Measurements from ENCODE around the gene ITGA11.

ITGA11 gene

DNA sequence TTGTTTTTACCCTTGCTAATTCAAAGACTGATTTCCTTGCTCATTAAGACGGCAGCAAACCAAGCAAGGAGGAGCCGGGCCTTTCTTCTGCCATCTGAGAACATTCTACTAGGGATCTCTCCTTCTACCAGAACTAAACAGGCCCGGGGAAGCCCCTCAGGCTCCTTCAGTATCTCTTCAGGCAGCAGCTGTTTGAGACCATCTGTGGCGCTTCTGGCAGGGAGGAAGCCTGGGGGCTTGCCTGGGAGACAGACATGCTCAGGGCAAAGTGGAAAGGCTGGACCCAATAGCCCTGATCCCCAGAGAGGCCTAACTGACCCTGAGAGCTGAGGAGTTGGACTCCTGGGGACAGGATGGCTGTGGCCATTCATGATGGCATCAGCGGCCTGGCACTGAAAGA lies 86.5 kb downstream of the ITGA11 start:
- DNase-seq = no peak

DNA sequence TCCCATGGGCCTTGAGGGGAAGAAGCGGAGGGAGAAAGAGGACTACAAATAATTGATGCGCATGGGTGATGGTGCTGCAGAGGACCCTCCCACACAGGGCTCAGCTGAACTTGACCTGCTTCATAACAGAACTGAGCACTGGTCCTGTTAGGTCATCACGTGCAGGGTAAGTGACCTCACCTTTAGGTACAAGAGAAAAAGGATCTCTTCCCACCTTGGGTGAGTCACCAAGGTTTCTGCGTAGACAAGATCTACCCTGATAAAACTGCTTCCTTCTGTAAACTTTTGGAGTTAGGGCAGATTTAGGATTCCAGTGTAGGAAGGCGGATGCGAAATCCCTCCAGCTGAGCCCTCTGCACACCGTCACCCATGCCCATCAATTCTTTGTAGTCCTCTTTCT lies 87.4 kb downstream of the ITGA11 start:
- no peak for DNase-seq

DNA sequence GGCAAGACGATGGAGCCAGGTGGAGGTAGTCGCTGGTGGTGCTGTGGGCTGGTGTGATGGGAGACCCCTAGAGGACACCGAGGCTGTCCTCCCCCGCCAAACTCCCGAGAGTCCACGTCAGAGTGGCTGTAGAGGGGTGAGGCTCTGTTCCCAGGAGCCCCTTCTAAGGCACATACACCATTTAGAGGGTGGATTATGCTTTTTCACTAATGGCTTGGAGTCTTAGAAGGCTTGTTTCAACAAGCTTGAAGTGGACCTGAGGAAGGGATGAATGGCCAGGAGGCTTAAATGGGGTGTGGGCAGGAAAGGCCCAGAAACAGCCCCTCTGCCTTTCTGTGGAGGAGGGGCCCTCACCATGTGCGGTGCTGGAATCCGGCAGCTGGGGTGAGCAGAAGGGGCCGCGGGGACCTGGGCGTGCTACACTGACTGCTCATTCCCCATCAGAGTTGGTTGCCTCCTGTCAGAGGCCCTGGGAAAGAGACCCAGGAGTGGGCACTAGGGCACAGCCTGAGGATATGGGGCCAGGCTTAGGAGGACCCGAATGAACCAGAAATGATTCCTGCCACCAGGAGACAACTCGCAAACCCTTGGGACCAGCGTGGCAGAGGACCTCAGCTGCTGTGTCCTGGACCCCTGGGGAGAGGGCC lies 88.3 kb downstream of the ITGA11 start:
- DNase-seq = no peak

DNA sequence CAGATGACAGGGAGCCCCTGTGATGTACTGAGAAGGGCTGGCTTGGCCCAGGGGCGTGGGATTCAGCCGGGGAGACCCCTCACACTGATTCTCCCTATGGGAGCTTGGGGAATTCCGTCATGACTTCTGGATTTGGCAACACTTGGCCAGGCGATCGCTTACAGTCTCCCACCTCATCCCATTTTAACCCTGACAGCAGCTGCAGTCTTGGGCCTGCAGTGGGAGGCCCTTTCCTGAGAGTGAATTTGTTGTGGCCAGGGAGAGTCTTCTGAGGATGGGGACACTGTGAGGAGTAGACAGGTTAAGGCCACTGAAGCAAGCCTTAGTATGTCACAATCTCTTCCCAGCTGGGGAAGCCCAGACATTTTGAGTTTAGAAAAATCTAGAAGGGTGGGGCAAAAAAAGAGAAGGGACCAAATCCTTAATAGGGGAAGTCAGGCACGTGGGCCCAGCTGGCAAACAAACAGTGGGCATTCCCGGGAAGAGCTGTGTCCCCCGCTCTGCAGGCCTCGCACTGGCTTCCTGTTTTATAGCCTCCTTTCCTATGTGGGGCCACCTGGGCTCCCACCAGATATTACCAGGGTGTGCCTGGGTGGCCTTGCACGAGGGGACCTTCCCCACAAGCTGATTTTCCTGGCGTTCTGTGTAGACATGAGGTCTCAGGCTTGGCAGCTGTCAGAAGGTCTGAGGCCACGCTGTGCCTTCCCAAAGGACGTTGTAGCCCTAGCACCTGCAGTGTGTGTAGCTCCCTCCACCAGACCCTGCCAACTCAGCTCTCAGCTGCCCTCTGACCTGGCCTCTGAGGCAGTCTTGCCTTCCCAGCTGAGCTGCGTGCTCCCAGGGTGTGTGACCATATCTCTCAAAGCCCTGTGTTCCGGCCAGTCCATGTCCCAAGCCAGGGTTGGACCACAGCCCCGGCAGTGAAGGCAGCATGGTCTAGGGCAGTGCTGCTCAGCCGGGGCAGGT lies 89.9 kb downstream of the ITGA11 start:
- no peak for DNase-seq

DNA sequence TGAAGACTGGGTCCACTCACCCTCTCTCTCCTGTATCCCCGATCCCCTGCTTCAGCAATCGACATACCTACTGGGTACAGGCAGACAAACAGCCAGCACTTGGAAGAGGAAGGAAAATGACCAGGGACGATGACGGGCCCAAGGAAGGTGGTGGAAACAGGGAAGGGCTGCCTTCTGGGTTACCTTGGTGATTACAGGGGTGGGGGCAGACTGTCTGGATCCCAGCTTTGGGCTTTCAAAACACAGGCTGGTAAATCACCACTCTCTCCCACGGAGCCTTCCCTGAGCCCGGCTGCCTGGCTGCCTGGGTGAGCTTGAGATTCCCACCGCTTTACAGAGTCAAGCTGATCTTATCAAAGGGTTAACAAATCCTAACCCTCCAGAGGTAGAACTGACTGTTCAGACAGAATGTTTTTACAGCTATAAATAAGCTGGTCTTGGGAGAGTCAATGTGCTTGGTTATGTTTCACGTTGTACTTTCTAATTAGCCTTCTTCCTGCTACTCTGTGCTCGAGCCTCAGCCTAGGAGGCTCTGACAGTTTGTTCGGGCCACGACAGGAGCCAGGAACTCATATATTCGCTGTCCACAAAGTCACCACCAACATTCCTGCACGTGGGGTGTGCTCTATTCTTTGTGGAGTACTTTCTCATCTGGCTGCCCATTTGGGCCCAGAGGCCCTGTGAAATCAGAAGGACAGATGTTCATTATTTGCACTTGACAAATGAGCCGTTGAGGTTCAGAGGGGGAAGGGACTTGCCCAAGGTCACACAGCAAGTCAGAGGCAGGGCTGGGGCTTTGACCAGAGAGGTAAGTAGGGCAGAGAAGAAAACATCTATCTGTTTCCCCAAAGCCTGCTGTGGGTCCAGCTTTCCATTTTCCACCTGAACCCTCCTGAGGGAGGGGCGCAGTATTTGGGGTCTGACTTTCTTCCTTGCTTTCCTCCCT lies 91.0 kb downstream of the ITGA11 start:
- DNase-seq = no peak

DNA sequence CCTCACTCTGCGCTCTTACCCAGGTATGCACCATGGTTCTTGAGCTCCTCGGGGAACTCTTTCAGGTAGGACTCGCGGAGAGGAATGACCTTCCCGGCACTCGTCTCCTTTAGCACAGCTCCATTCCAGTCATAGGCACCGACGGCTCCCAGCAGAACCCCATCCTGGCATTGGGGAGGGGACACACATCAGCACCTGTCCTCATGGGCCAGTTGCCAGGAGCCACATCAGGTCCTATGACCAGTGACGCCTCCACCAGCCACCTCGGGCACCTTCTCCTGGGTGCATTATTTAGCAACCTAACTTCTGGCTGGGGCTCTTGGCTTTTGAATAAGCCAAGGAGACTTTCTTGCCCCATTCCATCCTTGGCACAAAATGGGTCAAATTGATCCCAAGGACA lies 92.5 kb downstream of the ITGA11 start:
- no peak for DNase-seq

DNA sequence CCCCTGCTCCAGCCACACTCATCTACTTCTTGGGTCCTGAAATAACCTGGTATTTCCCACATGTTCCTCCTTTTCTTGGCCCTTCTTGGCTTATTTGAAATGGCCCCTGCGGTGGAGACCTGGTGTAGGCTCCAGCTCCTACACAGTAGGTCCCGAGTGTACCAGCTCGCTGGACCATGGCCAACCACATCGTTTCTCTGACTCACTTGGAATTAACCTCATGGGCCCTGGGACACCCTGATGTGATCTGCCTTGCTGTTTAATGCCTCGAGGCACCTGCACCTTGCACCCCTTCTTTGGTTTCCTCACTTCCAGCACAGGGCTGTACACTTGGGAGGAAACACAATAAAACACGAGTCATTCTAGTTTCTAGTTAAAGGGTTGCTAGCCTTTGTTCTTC lies 94.1 kb downstream of the ITGA11 start:
- no peak for DNase-seq

DNA sequence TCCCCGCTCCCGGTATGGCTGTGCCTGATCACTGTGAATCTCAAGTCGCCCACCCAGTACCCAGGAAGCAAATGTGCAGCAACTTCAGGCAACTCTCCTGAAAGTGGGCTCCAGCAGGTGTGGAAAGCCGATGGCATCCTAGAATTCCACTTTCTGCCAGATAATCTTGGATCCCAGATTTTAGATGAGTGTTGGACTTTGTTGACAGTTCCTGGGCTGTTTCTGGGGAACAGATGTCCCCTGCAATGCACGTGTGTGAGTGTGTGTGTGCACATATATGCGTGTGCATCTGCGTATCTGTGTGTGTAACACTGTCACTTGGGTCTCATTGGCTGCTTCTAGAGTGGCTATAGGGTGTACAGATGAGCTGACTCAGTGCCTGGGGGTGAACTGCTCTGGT lies 95.4 kb downstream of the ITGA11 start:
- DNase-seq = no peak

DNA sequence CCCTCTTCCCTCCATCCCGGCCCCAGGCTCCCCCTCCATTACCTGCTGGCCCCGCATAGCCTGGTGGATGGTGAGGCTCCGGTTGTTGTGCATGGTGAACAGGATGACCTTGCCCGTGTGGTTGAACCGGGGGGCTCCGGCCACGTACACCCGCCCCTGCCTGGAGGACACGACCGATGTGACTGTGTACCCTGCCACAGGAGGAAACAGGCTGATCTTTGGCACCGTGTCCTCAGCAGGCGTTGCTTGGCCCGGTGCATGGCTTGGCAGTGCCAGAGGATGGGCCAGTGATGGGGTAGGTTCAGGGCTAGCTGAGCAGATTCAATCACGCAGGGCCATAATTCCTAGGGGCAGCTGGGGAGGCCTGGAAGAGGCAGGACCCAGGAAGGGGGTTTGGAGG lies 96.3 kb downstream of the ITGA11 start:
- DNase-seq = no peak

DNA sequence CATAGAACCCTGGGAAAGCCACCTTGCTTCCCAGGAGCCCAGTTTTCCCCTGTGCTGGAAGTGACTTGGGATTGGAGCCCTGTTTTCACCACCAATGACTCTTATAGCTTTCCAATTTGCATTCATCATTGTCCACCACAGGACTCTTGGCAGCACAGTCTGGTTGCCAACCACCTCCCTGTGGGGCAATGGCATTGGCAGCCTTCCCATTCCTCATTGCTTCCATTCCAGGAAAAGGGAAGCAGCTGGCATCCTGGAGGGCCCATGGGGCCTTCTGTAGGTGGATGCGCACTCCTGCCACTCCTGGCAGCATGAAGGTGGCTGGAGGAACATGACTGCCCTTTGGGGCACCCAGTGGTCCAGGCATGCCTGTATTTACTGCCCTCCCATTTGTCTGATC lies 96.7 kb downstream of the ITGA11 start:
- DNase-seq = no peak

DNA sequence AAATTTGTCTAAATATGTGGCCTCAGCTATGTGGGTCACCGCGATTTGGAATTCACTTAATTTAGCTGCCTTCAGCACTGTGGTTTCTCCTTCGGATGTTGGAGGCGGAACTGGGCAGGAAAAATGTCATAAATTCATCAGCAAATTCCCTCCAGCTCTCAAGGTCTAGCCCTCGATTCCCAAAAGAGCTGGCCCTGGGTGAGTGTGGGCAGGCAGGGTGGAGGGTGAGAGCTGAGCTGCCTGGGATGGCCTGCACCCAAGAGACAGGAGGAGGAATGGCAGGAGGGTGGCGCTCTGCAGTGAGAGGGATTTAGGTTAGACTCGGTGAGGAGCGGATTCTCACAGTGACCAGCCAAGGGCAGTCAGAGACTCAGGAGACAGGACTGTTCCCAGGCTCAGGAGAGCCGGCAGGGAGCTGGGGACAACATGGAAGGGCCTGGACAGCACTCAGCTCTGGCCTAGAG lies 97.3 kb downstream of the ITGA11 start:
- DNase-seq = no peak

DNA sequence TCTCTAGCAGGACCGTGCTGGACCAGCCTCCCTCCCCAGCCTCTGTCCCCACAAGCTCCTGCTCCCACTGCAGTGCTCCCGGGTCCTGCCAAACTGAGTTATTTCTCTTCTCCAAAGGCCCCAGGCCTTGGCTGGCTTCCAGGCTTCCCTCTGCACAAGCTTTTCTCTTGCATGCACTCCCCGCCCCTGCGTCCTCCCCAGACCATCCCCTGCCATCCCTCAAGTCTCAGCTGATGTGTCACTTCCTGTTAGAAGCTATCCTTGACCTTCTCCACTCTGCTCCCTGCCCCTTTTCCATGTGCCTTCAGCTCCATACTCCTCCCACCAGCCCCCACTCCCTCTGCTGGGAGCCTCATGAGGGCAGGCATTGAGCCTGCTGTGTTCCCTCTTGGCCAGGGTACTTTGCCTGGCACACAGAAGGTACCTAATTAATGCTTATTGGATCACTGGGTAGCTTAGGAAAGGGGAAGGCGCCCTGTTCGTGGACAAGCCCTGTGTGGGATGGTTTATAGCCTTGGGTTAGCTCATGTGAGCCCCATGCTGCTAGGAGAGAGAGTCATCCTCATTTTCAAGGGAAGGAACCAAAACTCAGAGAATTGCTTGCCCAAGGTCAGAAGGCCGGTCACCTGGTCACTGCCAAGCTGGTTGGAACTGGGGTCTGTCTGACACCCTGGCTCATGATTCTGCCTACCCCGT lies 98.0 kb downstream of the ITGA11 start:
- DNase-seq = no peak

DNA sequence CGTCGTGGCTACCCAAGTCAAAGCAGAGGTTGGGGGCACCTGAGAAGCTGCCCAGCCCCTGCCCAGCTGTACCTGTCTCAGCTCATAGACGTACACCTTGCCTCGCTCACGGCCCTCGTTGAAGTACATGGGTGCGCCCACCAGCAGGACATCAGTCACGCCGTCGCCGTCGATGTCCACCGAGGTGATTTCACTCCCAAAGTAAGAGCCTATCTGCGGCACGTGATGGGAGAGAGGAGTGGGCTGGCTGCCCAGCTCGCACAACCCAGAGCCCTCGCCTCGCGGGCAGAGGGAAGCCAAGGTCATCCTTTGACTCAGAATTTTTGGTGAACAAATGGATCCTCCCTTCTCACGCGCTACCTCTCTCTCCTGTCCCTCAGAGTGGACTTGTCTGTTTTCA lies 99.7 kb downstream of the ITGA11 start:
- DNase-seq = no peak

DNA sequence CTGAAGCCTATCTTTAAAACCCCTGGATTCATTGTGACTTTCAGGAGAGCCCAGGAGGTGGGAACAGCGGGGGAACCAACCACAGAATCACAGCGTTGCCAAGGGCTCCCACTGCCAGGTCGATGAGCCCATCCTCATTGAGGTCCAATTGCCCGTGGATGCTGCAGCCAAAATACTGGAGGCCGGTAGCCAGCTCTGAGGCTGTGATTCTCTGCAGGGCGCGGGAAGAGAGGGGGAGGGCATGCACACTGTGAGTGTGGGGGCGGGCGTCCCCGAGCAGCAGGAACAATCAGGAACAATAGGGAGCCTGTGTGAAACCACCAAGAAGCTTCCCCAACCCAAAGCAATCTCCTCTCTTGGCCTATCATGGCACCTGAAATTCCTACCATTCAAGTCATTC lies 101.1 kb downstream of the ITGA11 start:
- no peak for DNase-seq

DNA sequence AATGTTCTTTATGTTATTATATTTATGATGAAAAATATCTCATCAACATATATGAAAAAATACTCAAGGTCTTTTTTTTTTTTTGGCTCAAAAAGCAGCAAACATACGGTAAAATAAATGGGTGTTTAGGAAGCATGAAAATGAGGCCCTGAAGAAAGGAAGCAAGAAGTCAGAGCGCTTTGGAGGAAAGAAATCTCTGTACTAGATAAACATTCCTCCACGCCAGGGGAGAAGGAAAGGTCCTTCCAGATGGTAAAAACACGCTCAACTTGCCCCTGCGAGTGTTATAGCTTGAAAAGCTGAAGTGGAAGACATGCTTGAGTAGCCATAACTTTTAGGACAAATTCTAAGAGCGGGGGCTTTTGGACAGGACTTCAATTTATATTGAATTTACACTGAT lies 101.5 kb downstream of the ITGA11 start:
- no peak for DNase-seq

DNA sequence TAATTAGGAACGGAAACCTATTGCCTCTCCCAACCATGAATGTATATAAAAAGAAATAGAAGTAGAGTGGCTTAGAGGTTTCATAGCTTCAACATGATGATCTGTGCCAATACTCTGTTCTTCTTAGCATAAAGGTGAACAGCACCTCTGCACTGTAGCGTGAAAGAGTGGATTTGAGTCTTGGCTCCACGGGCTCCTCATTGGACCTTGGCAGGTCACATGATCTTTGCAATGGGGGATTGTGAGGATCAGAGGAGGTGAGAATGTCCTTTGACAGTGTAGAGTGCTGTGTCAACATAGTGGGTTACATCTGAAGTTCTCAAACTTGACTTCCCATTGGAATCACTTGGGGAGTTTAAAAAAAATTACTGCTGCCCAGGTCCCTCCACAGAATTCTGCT lies 103.0 kb downstream of the ITGA11 start:
- DNase-seq = no peak

DNA sequence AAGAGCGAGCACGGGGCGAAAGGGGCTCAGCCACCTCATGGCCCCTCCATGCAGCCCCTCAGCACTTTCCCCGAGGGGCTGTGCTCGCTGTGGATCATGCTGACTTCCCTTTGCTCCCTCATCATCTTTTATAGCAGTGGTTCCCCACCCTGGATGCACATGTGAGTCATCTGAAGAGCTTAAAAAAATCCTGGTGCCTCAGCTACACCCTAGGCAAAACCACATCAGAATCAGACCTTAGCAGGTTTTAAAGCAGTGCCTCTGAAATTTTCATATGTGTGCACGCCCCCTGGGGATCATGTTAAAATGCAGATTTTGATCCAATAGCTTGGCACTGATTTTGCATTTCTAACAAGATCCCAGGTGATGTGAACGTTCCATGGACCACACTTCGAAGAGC lies 103.5 kb downstream of the ITGA11 start:
- no peak for DNase-seq

DNA sequence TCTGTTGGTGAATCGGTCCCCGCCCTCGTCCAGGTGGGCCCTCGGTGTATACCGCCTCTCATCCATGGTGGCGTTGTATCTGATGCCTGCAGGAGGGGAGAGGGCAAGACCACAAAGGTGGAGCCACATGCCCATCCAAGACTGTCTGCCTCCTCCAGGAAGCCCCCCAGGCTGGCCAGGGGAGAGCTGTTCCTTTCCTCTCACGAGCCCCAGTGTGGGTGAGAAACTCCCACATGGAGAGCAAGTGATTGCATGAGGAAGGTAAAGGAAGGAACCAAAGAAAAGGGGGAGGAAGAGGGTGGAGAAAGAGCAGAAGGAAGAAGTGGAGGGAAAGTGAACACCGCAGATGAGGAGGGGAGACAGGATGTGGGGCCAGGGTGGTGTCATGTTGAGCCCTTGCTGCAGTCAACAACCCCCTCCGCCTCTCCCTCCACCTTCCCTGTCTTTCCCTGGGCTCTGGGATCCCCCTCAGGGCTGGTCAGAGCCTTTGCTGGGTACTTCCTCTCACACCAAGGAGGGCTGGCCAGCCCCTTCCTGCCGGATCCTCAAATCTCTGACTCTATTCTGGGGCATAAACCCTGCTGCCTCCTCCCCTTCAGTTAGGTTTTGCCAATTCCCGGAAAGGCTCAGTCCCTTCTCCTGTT lies 105.1 kb downstream of the ITGA11 start:
- no peak for DNase-seq

DNA sequence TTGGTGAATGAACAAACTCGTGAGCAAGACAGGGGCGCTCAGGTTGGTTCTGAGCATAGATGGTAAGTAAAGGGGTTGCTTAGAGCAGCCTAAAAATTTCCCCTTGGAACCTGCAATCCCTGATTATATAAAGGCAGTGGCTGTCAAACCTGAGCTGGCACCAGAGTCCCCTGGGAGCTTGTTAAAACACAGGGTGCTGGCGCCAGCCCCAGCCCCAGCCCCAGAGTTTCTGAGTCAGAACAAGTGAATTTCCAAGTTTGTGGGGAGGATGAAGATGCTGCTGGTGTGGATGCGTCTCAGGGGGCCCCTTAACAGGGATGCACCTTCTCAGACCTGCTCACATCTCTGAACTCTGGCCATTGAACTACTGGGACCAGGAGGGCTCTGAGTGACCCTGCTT lies 106.2 kb downstream of the ITGA11 start:
- no peak for DNase-seq

DNA sequence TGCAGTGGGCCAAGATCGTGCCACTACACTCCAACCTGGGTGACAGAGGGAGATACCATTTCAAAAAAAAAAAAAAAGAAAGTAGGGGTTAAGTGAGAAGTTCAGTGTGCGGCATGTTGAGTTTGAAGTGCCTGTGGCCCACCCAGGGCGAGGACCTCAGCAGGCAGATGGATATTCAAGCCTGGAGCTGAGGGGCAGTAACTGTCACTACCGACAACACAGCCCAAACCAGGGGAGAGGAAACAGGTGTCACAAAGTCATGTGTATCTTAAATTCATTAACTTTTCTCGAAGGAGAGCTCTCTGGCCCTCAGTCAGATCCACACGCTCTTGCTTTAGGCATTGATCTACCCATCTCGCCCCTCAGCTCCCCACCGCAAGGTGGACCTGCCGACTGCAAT lies 109.2 kb downstream of the ITGA11 start:
- no peak for DNase-seq

DNA sequence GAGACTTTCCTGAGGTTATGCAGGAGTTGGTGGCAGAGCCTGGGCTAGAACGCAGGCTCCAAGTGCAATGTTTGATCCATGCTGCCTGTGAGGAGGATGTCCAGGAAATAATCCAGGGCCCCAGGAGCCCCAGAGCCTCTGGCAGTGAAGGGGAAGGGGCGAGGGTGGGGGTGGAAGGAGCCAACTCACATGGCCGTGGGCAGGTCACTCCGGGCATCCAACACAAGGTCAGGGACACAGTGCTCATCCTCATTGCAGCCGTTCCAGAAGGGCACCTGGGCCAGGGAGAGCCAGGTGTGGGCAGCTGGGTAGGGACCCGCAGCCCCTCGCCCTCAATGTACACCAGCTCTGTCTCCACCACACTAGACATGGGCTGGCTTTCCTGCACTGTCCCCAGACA lies 110.7 kb downstream of the ITGA11 start:
- DNase-seq = no peak

DNA sequence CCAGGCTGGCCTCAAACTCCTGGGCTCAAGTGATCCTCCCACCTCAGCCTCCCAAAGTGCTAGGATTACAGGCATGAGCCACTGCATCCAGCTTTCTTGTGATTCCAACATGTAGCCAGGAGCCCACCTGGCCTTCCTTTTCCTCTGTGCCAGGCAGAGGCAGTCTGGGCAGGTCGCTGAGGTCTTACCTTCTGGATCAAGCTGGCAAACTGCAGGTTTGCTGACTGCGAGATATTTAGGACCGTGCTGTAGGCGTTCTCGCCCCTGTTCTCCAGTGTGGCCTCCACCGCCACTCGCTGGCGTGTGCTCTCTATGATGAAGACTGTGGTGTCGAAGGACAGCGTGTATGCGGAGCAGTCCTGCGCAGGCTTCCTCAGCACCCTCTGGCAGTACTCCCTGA lies 112.0 kb downstream of the ITGA11 start:
- DNase-seq = no peak
